Colonic mucosa (tissue), 4 donors: ENCODE data around the gene ITM2B. TPM values are rescaled to one million over a fixed set of nuclear protein-coding genes. Genes with fewer than 3 reads are reported as not detected.

Experiments used
- DNase-seq: peaks from one replicate; pipeline ENCODE4 v3.0.0-alpha.2; 2020
- H3K27ac ChIP-seq: fragments of 200-600 bp; one replicate; pipeline ENCODE4 v1.8.0; 2021
- H3K27me3 ChIP-seq: fragments of 200-600 bp; one replicate; pipeline ENCODE4 v1.8.0; 2021
- H3K36me3 ChIP-seq: fragments of 200-600 bp; one replicate; pipeline ENCODE4 v1.8.0; 2021
- H3K4me1 ChIP-seq: fragments of 200-600 bp; one replicate; pipeline ENCODE4 v1.8.0; 2021; ENCODE audit warnings: mild to moderate bottlenecking
- H3K4me3 ChIP-seq: fragments of 200-600 bp; one replicate; pipeline ENCODE4 v1.8.0; 2021
- H3K9ac ChIP-seq, 2 donors: one replicate each; pipeline ENCODE4 v1.7.0; 2013; ENCODE audit warnings: control low read depth in 2 of 2, low read depth in 2 of 2, low read length in 2 of 2
- H3K9me3 ChIP-seq: fragments of 200-600 bp; one replicate; pipeline ENCODE4 v1.8.0; 2021
- intact Hi-C: fragments of 100-400 bp; cut with DNase I; formaldehyde crosslinking; loops from one replicate; pipeline ENCODE4 v1.14.1; 2022
- total RNA-seq, 2 donors: library from RNA; stranded (reverse); fragmentation: NEBNext Ultra II Directional in 1 of 2; extraction: Animal tissue kit (Norgen Biotek cat#: 25700) in 1 of 2; gene quantifications; one replicate each; pipeline ENCODE4 v1.2.1, GENCODE V29; 2021
- TF ChIP-seq, protein P1 (sequence below): fragments of 200-600 bp; IDR thresholded peaks from one replicate; pipeline ENCODE4 v1.8.0; 2022; ENCODE audit warnings: antibody characterized with exemption, mild to moderate bottlenecking
- donor health status: healthy.
- donor health status: DM: no; HTN: no; CAD: no.
- donor health status: DM: no; HTN: no; CAD: no.

Gene ITM2B
- total RNA-seq, 2 donors from 2014 or later: 257 to 456 TPM

DNA sequence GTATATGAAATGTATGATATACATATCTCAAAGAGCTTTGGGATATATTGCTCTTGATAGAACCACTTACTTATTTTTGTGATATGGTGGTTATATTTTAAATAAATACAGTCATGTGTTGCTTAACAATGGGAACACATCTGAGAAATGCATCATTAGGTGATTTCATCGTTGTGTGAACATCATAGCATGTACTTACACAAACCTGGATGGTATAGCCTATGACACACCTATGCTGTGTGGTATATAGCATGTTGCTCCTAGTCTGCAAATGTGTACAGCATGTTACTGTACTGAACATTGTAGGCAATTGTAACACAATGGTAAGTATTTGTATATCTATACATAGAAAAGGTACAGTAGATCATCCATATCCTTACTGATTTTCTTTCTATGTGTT is 78.2 kb downstream of the ITM2B start:
- no peak overlapping the region for H3K27ac ChIP-seq
- H3K4me1 ChIP-seq: no peaks in the 10 kb centered on the region
- DNase-seq: no peak
- H3K27me3 ChIP-seq: no peaks in the 10 kb centered on the region
- intact Hi-C loops: no loop called here
- TF ChIP-seq, protein P1, sequence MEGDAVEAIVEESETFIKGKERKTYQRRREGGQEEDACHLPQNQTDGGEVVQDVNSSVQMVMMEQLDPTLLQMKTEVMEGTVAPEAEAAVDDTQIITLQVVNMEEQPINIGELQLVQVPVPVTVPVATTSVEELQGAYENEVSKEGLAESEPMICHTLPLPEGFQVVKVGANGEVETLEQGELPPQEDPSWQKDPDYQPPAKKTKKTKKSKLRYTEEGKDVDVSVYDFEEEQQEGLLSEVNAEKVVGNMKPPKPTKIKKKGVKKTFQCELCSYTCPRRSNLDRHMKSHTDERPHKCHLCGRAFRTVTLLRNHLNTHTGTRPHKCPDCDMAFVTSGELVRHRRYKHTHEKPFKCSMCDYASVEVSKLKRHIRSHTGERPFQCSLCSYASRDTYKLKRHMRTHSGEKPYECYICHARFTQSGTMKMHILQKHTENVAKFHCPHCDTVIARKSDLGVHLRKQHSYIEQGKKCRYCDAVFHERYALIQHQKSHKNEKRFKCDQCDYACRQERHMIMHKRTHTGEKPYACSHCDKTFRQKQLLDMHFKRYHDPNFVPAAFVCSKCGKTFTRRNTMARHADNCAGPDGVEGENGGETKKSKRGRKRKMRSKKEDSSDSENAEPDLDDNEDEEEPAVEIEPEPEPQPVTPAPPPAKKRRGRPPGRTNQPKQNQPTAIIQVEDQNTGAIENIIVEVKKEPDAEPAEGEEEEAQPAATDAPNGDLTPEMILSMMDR: no peak
- H3K4me3 ChIP-seq: no peak overlapping the region
- H3K36me3 ChIP-seq: no peaks in the 10 kb centered on the region
- H3K9me3 ChIP-seq: no peaks in the 10 kb centered on the region
- no peak overlapping the region for H3K9ac ChIP-seq

DNA sequence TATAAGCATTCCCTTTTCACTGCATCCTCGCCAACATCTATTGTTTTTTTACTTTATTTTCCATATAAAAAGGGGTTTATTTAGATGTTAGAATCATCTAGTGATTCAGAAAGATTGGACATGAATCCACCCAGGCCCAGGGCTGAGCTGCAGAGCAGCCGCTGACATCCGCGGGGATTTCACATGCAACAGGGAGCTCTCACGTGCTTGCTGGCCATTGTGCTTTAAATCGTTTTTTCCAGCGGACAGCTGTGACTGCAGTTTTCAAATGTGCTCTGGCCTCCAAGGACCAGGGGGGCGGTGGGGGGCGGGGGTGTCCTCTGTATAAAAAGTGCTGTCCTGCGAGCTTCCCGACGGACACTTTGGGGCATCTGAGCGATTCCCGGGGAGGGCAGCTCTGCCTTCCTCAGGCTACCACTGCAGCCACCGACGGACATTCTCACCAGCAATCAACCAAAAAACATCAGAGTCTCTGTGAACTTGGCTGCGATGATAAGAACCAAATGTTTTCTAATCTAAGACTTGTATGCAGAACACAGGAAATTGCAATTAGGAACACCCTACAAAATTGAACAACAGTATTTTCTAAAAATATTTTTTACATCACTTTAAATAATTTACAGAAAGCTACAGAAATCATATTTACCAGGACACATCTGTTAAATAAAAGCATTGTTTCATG is 83.1 kb downstream of the ITM2B start:
- intact Hi-C loops: loop anchor here (5.0 kb wide), 1 partner anchor 189 kb away; no protein-coding TSS in a partner anchor
- H3K27ac ChIP-seq: no peak overlapping the region
- H3K9me3 ChIP-seq: no peaks in the 10 kb centered on the region
- H3K27me3 ChIP-seq: no peaks in the 10 kb centered on the region
- DNase-seq: no peak
- no peaks in the 10 kb centered on the region for H3K4me1 ChIP-seq
- no peak overlapping the region for H3K9ac ChIP-seq
- H3K4me3 ChIP-seq: no peak overlapping the region
- H3K36me3 ChIP-seq: no peaks in the 10 kb centered on the region
- TF ChIP-seq, protein P1: no peak

DNA sequence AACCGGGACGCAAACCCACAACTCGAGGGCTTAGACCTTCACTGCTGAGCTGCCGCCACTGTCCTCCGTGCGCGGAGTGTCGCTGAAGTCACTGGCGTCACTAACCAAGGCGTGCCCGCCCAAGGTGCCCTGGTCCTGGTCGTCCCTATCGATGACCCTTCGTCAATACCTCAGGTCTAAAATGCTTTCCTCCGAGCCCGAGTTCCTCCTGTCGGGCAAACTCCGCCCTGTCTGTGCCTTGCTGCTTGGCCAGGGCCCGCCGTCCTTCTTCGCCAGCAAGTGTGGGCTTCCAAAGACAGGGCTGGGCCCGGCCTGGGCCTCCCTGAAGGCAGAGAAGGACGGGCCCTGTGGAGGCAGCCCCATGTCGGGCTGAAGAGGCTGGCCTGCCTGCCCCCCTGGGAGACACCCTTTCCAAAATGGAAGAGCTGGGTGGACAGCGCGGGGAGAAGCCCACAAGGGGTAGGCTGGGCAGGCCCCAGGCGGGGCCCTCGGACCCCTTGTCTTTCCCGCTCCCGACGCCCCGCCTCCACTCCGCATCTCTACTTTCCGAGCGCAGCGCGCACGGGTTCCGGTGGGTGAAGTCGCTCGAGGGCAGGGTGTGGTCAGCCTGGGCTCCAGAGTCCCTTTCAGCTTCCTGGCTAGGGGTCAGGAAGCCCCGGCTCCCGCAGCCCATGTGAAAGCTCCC is 84.0 kb downstream of the ITM2B start:
- no peak overlapping the region for H3K9ac ChIP-seq
- H3K9me3 ChIP-seq: no peaks in the 10 kb centered on the region
- H3K36me3 ChIP-seq: no peaks in the 10 kb centered on the region
- H3K27ac ChIP-seq: no peak overlapping the region
- intact Hi-C loops: loop anchor here (5.0 kb wide), 1 partner anchor 190 kb away; no protein-coding TSS in a partner anchor
- H3K27me3 ChIP-seq: no peaks in the 10 kb centered on the region
- no peak overlapping the region for H3K4me3 ChIP-seq
- no peaks in the 10 kb centered on the region for H3K4me1 ChIP-seq
- TF ChIP-seq, protein P1: no peak
- DNase-seq: no peak

DNA sequence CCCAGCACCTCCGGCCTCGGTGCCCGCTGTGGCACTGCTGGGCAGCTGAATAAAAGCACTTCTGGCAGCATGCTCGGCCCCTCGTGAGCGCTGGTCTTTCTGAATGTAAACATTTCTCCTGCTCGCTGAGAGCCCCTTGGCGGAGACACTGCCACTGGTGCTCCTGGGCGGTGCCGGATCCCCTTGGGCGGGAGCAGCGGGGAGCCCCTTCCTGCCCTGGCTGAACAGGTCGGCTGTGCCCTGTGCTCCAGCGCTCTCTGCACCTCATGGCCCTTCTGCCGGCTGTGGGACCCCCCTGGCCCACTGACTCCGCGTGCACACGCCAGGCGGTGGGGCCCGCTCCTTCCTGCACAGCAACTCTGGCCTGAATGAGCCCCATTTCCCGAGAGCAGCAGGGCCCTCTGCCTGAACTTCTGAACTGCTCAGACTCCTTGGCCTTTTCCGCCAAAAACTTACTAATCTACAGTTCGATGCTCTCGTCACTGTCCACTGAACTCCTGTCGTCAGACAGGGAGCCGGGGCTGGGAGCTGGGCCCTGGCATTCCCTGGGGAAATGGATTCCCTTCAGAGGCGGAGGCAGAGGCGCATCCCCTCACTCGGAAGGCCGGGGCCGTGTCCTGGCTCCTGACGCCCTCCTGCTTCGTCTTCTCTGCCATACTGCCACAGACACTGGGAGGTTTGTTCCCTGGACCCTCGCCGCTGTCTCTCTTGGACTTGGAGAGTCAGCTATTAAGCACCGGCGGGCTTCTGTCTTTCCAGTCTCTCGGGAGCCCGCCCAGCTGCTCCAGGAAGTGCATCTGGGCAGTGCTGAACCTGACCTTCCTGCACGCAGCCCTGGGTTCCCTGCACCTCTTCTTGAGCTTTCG is 84.7 kb downstream of the ITM2B start:
- H3K9ac ChIP-seq: no peak overlapping the region
- no peaks in the 10 kb centered on the region for H3K27me3 ChIP-seq
- no peak for DNase-seq
- no peak overlapping the region for H3K27ac ChIP-seq
- H3K4me3 ChIP-seq: no peak overlapping the region
- TF ChIP-seq, protein P1: no peak
- H3K36me3 ChIP-seq: no peaks in the 10 kb centered on the region
- no peaks in the 10 kb centered on the region for H3K4me1 ChIP-seq
- H3K9me3 ChIP-seq: no peaks in the 10 kb centered on the region
- intact Hi-C loops: loop anchor here (5.0 kb wide), 1 partner anchor 190 kb away; no protein-coding TSS in a partner anchor

DNA sequence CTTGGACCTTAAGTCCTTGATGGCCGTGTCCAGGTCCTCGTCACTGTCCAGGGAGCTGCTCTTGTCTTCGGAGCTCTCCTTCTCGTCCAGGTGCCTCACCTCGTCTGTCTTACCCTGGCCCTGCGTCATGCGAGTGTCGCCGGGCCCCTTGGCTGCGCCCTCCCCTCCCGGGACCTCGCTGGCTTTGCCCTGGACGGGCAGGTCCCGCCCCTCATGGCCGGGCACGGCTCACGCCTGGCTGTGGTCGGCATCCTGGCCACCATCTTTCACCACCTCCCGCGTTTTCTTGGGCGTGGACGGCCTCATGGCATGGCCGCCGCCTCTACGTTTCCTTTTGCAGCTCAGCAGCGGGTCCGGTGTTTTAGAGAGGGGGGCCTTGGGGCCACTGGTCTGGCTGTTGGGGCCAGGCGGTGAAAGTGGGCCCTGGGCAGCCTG is 85.4 kb downstream of the ITM2B start:
- Histone ChIP-seq H3K9me3 (no peaks in the 10 kb centered on the region), H3K27ac (no peak overlapping the region), H3K27me3 (no peaks in the 10 kb centered on the region), H3K9ac (no peak overlapping the region), H3K4me1 (no peaks in the 10 kb centered on the region), H3K4me3 (peak overlapping the region; percentile 26), H3K36me3 (no peaks in the 10 kb centered on the region)
- TF ChIP-seq, protein P1: no peak
- intact Hi-C loops: loop anchor here (5.0 kb wide), 1 partner anchor 191 kb away; no protein-coding TSS in a partner anchor
- DNase-seq: no peak
